Fibroblast of skin of left quadriceps (primary cell): ENCODE results near the gene PLXNA4.

Source experiments
- DNase-seq, 2 experiments: peaks; one replicate each; pipeline ENCODE4 v3.0.0-alpha.2; 2013; ENCODE audit warnings: low read depth in 2 of 2

PLXNA4 gene

GRCh38 chr7:132588596-132588995, 12.3 kb upstream of the PLXNA4 start:
- no peak for DNase-seq

- DNase-seq = no peak
Observed at GRCh38 chr7:132584796-132585494, 8.7 kb upstream of the PLXNA4 start.

DNA sequence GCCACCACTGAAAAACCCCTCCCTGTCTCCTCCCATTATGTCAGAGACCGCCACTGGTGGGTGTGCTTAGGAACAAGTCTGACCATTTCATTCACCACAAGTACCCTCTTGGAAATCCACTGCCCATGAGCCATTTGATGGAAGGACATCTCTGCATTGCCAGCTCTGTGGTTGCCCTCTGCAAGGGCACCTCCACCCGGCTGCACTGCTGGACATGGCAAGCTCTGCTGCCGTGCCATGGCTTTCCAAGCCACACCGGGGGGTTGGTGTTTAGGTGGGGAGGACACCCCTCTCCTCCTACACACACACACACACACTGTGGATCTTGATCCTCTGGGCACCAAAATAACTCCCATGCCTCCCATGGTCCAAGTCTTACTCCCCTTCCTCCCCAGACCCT, 5.2 kb upstream of the PLXNA4 start:
- no peak for DNase-seq

GRCh38 chr7:132580717-132581285, 4.5 kb upstream of the PLXNA4 start:
- DNase-seq = peak; percentile 63 to 70

DNA sequence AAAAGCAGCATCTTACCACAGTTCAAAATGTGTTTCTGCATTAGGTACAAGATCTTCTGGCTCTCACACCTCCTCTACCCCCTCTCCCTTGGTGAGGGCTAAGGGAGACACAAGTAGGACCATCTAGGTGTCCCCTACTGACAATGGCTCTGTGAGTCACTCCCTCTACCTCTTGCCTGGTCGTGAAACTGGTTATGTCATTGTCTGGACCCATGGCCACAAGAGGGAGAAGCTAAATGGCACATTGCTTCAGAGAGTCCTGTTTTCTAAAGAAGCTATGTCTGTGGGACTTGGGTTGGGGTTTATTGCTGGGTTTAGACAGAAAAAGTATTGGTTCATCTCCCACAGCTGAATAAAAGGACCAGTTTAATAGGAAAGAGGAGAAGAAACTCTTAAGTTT, 4.0 kb upstream of the PLXNA4 start:
- no peak for DNase-seq

DNA sequence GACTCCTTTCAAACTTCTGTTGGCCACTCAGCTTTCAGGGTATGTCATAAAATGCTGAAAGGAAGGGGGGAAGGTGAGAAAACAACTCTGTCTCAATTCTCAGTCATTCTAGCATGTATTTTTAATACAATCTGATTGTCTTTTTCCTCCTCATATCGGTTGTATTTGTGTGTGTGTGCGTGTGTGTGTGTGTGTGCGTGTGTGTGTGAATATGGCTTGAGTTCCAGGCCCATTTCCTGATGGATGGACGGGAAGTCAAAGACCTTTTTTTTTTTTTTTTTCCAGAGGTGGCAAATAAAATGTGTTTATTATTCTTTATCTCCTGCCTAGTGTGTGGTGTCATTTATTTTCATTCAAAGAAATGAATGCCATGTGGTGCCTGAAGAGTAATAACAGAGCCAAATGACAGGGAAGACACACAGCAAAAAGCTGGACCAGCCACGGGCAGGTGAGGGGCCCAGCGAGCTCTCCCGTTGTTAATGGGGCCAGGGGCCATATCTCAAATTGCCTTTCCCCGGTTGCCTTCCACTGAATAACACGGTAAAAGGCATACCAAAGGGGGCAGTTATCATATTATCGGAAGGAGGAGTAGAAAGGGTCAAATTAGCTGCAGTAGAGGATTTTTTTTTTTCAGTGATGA, 3.1 kb upstream of the PLXNA4 start:
- DNase-seq = no peak

- no peak for DNase-seq
Observed at GRCh38 chr7:132578826-132579225, 2.6 kb upstream of the PLXNA4 start.

- DNase-seq = no peak
Observed at GRCh38 chr7:132578050-132578370, 1.7 kb upstream of the PLXNA4 start.

GRCh38 chr7:132577206-132578049, 1.2 kb upstream of the PLXNA4 start:
- peak; percentile 56 to 64 for DNase-seq

DNA sequence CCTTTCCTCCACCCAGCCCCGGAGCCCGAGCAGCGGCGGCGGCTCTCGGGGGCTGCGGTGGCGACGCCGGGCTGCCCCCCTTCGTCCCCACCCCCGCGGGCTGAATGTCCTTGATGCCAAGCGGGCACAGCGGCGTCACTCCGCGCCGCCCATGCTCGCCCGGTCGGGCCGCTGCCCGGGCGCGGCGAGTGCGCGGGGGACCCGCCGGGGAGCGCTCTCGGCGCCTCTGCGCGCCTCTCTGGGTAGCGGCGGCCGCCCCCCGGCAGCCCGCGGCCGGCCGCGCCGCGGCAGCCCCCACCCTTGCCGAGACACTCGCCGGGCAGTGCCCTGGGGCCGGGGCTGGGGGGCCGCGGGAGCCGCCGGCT, 433 bp upstream of the PLXNA4 start:
- no peak for DNase-seq

- DNase-seq = peak; percentile 36 to 42
Observed at GRCh38 chr7:132575419-132575981, 770 bp downstream of the PLXNA4 start.

DNA sequence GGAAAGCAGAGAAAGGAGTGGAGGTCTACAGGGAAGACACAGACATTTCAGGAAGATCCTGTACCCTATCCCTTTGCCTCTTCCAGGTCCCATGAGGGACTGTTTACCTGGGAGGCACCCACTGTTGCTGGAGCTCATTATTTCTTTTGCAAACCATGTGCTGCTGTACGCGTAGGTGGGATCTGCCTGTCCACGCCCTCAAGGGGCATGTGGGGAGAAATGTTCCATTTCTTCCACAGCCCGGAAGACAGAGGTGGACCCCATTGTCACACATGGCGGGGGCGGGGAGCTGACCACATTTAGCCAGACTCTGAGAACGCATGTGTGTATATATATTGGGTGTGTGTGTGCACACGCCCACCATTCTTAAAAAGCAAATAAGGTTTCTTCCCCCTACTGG, 2.0 kb downstream of the PLXNA4 start:
- DNase-seq = no peak

GRCh38 chr7:132573251-132573955, 2.9 kb downstream of the PLXNA4 start:
- DNase-seq = no peak

DNA sequence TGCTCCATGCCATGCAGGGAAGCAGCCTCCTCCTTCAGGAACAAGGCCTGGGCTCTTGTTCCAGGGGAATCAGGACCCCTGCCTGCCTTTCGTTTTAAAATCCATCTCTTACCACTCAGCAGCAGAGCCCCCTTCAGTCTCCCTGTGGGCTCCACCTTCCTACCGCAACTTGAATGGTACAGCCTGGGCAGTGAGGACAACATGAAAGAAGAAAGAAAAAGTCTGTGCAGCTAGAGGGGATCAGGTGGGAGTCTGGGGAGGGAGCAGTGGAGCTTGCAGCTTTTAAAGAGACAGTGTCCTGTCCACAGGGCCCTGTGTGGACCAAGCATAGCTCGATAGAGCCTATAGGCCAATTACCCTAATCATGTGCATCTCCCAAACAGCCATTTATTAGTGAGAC, 3.7 kb downstream of the PLXNA4 start:
- DNase-seq = no peak

DNA sequence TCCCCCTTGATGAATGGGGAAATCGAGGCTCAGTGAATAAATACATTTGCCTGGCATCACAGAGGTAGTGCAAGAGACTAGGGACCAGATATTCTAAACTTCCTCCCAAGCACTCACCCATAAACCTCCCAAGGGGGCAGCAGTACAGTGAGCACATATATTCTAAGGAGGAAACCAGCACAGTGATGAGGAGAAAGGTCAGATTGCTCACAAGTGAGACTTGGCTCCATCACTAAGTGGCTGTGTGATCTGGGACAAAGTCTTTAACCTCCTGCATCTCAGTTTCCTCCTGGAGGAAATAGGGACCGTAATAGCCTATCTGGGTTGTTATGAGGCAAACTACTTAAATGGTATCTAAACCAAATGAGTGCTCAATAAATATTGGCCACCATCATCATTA, 4.3 kb downstream of the PLXNA4 start:
- DNase-seq = no peak

DNA sequence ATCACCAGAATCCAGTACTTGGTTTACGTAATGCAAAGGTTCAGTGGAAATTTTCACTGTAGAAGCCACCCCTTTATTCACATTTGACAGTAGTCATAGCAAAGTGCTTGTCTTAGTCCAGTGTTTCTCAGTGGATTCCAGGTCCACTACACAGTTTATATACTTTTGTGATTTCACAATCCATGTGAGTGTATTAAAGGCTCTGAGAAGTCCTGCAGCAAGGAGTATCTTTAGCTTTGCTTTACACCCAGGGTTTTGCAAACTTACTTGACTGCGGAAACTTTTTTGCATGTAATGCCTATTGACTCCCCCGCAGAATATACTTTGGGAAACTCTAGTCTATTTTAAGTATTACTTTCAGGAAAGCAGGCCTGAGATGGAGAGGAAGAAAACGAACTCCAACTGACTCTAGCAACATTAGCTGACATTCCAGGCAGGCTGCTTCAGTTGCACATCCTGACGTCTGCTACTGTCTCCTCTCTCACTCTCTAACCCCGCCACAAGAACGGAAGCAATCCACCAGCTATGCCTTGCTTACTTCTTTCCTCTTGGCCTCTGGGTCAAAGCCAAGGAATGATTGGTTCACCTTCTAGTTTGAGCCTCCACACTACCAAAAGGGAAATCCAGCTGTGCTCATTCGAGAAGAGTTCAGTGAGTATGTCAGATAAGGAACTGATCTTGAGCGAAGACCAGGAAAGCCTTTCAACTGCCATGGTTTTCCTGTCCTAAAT, 6.2 kb downstream of the PLXNA4 start:
- no peak for DNase-seq

- DNase-seq = no peak
Observed at GRCh38 chr7:132568962-132569361, 7.3 kb downstream of the PLXNA4 start.

DNA sequence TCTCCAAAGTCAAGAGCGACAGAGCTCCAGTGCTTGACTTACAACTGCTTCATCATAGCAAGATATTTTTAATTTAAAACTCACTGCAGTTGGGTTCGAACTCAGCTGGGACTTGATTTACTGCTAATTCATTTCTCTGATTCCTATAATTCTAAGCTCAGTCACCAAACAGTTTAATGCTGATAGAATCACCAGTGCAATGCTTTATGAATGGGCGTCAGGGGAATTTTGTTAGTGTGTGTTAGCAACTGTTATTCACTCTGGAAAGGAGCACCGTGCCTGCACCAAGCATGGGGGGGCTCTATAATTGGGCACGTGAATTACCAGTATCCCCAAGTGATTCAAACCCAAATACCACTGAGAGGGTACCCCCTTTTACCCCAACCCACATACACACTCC, 10.4 kb downstream of the PLXNA4 start:
- DNase-seq = no peak

GRCh38 chr7:132565441-132565840, 10.8 kb downstream of the PLXNA4 start:
- no peak for DNase-seq

DNA sequence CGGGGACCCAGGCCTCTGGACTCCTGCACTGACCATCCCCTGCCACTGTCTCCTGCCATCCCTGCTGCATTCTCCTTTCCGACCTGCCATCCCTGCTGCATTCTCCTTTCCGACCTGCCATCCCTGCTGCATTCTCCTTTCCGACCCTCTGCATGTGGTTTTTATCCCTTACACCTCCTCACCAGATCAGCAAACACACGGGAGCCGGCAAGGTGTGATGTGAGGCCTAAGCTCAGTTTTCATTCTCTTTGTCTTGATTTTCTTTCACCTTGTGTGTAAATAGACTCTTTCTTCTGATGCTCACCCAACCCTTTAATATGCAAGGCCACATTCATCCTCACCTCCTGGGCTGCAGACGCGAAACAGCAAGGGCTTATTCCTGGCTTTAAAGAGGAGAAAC, 11.4 kb downstream of the PLXNA4 start:
- no peak for DNase-seq

- no peak for DNase-seq
Observed at GRCh38 chr7:132564090-132564489, 12.2 kb downstream of the PLXNA4 start.
